Lower leg skin (tissue), 3 donors: ENCODE measurements around the gene STXBP5L.

Experiments used
- CTCF ChIP-seq, 3 donors: fragments of 450-650 bp; IDR thresholded peaks; one replicate each; pipeline ENCODE4 v1.5.1; 2016; ENCODE audit warnings: antibody characterized with exemption in 3 of 3, mild to moderate bottlenecking in 3 of 3, moderate library complexity in 2 of 3
- POLR2A ChIP-seq, 2 donors: fragments of 450-650 bp; IDR thresholded peaks; one replicate each; pipeline ENCODE4 v1.6.1; 2016 to 2017; ENCODE audit warnings: antibody characterized with exemption in 2 of 2, mild to moderate bottlenecking in 1 of 2, moderate library complexity in 1 of 2

DNA sequence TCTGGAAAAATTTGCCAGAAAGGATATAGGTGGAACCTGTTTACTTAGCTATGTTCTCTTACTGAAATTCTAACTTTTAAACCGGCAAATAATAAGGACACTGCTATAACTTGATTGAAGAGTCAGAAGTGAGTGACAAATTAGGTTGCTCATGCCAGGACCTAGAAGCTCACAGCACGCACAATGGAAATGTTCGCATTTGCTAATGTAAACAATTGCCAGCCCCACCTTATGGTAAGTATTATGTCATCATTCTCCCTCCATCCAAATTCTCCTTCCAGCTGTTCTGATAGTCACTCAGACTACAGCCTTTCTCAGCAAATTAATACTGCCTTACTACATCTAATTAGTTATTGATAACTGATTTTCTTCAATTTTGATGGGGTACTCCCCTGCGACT lies 4.8 kb upstream of the STXBP5L start:
- TF ChIP-seq POLR2A (IDR thresholded peaks at IDR 0.05) (no peak), CTCF (IDR thresholded peaks at IDR 0.05) (no peak)
